Measurements from ENCODE around the gene TMEM255A. TPM values are rescaled to one million over a fixed set of nuclear protein-coding genes. Genes with fewer than 3 reads are reported as not detected.

The TMEM255A gene
- total RNA-seq, 4 donors from 2014 or later, result 0.13 to 4.0 (median 1.7) TPM

GRCh38 chrX:120244735-120245498, 66.3 kb downstream of the TMEM255A start:
- H3K4me3 ChIP-seq, result peak overlapping the region; percentile 54 to 77 (median 68)
- 7 to 39% methylated on average over 6 to 25 of the region's 43 CpGs for WGBS, 2 donors
- peaks cover 0 to 16% (median 0%) of the 10 kb centered on the region in 3 donors for H3K4me1 ChIP-seq
- peaks cover 0 to 1% (median 0%) of the 10 kb centered on the region in 3 donors for H3K36me3 ChIP-seq
- TF ChIP-seq CTCF (IDR thresholded peaks at IDR 0.05) (peak in 1 of 6 experiments; percentile 27), POLR2A (IDR thresholded peaks at IDR 0.05) (peak in 1 of 4 donors; percentile 6)
- peak overlapping the region; percentile 77 to 93 (median 88) for H3K27ac ChIP-seq
- intact Hi-C loops (cut with DNase I), result no loop called here
- peak; percentile 4 for DNase-seq
- H3K9me3 ChIP-seq, result no peaks in the 10 kb centered on the region
- H3K27me3 ChIP-seq, result no peaks in the 10 kb centered on the region

- TF ChIP-seq POLR2A (IDR thresholded peaks at IDR 0.05) (no peak), CTCF (IDR thresholded peaks at IDR 0.05) (no peak)
- intact Hi-C loops (cut with DNase I), result no loop called here
- whole genome bisulfite sequencing, 2 donors, result 1 to 36% methylated on average over 16 of the region's 16 CpGs
- Histone ChIP-seq H3K4me1 (peaks cover 0 to 16% (median 0%) of the 10 kb centered on the region in 3 donors), H3K27ac (peak overlapping the region; percentile 77 to 93 (median 88)), H3K36me3 (peaks cover 0 to 7% (median 0%) of the 10 kb centered on the region in 3 donors), H3K9me3 (no peaks in the 10 kb centered on the region), H3K4me3 (peak overlapping the region; percentile 54 to 77 (median 68)), H3K27me3 (no peaks in the 10 kb centered on the region)
- DNase-seq, result no peak
Measured at GRCh38 chrX:120244395-120244734, 66.9 kb downstream of the TMEM255A start.

GRCh38 chrX:120242813-120243212, 68.4 kb downstream of the TMEM255A start:
- Histone ChIP-seq H3K27ac (no peak overlapping the region), H3K9me3 (no peaks in the 10 kb centered on the region), H3K4me1 (peaks cover 0 to 16% (median 0%) of the 10 kb centered on the region in 3 donors), H3K4me3 (no peak overlapping the region), H3K27me3 (no peaks in the 10 kb centered on the region), H3K36me3 (peaks cover 0 to 19% (median 0%) of the 10 kb centered on the region in 3 donors)
- intact Hi-C loops (cut with DNase I), result no loop called here
- no peak for TF ChIP-seq POLR2A (IDR thresholded peaks at IDR 0.05)
- no peak for TF ChIP-seq CTCF (IDR thresholded peaks at IDR 0.05)
- DNase-seq, result no peak
- 71 to 81% methylated on average over 5 of the region's 5 CpGs for WGBS, 2 donors

GRCh38 chrX:120238933-120239332, 72.3 kb downstream of the TMEM255A start:
- intact Hi-C loops (cut with DNase I), result no loop called here
- H3K9me3 ChIP-seq, result no peaks in the 10 kb centered on the region
- no peak for DNase-seq
- no peaks in the 10 kb centered on the region for H3K27me3 ChIP-seq
- no peak overlapping the region for H3K27ac ChIP-seq
- peaks cover 0 to 23% (median 0%) of the 10 kb centered on the region in 3 donors for H3K36me3 ChIP-seq
- H3K4me1 ChIP-seq, result peaks cover 0 to 13% (median 0%) of the 10 kb centered on the region in 3 donors
- H3K4me3 ChIP-seq, result no peak overlapping the region
- no peak for TF ChIP-seq POLR2A (IDR thresholded peaks at IDR 0.05)
- TF ChIP-seq CTCF (IDR thresholded peaks at IDR 0.05), result no peak
- WGBS, 2 donors, result 74 to 78% methylated on average over 4 of the region's 4 CpGs

- H3K36me3 ChIP-seq, result peaks cover 0 to 23% (median 0%) of the 10 kb centered on the region in 3 donors
- H3K4me1 ChIP-seq, result no peaks in the 10 kb centered on the region
- H3K27me3 ChIP-seq, result no peaks in the 10 kb centered on the region
- TF ChIP-seq POLR2A (IDR thresholded peaks at IDR 0.05), result no peak
- TF ChIP-seq CTCF (IDR thresholded peaks at IDR 0.05), result no peak
- WGBS, 2 donors, result 88 to 92% methylated on average over 2 to 3 of the region's 3 CpGs
- H3K4me3 ChIP-seq, result no peak overlapping the region
- no peak overlapping the region for H3K27ac ChIP-seq
- intact Hi-C loops (cut with DNase I), result no loop called here
- no peak for DNase-seq
- H3K9me3 ChIP-seq, result no peaks in the 10 kb centered on the region
Measured at GRCh38 chrX:120236687-120237479, 74.4 kb downstream of the TMEM255A start.
